ENCODE data around the gene PLEKHB2. TPM values are rescaled to one million over a fixed set of nuclear protein-coding genes. Genes with fewer than 3 reads are reported as not detected.
A peak's percentile ranks its signal among the peaks of the same experiment; 100 is the strongest.
"Not testable (repeated sequence)": the region's sequence is repeated elsewhere in the genome, so short reads cannot be mapped to it uniquely, and the experiment has no call there.

The PLEKHB2 gene, protein sequence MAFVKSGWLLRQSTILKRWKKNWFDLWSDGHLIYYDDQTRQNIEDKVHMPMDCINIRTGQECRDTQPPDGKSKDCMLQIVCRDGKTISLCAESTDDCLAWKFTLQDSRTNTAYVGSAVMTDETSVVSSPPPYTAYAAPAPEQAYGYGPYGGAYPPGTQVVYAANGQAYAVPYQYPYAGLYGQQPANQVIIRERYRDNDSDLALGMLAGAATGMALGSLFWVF
- total RNA-seq, result 146 and 158 TPM in 2 replicates

DNA sequence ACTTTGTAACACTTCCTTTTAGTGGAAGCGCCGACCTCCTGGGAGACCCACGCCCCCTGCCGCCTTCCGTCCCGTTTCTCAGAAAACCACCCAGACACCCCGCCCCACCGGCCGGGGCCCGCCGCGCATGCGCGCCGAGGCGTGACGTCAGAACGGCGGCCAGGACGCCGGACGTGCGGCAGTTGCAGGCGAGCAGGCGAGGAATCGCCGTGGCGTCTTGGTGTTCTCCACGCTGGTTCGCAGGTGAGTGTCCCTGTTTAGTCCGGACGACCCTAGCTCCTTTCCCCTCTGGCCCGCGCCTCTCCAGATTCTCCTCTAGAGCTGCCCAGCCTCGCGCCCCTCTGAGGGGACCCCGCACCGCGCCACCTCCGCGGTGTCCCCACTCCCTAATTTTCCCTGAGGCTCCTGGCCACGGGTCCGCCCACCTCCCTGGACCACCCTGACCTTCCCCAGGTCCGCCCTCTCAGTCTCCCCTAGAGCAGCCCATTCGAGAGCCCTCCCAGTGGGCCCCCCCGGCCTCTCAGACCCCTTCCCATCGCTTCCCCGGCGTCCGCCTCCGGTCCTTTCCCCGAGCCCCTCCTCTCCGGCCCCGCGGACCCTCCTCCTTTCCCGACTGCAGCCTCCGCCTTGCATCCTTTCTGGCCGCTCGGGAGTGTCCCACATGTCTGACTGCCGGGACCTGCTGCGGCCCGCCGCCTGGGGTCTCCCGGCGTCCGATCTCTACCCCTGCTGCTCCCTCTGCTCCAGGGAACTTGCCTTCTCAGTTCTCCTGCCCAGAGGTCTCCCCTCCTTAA lies at the start of gene PLEKHB2:
Gene PLEKHB2 (plus strand): TSS at position 181 of the 794 bp plus-strand sequence. CDS start 15,606 bp downstream, outside the sequence.
- DNase-seq, result peak; percentile 95

DNA sequence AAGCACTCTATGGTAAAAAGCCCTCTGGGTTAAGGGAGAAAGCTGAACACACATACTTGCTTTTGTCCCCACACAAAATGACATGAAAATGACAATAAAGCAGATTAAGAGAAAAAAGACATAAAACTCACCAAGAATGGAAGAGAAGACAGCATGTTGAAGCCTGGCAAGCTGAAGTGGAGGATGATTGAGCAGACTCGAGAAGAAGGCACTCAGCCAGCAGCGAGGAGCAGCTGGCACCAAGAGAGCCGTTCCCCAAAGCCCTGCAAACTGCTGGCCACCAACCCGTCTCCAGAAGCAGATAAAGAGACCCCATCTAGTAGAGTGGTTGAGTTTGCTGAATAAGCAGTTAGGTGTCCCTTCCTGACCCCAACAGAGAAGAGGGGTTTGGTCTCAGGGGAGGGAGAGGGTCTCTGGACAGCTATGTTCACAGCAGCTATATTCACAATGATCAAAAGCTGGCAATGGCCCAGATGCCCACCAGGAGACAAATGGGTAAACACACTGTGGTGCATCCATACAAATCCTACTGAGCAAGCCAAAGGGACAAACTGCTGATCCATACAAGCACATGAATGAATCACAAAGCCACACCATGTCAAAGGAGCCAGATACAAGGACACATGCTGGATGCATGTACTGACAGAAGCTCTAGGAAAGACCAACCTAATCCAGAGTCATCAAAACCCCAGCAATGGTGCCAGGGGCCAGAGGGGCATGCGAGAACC lies 48.8 kb upstream of the PLEKHB2 start:
- DNase-seq, result no peak

DNA sequence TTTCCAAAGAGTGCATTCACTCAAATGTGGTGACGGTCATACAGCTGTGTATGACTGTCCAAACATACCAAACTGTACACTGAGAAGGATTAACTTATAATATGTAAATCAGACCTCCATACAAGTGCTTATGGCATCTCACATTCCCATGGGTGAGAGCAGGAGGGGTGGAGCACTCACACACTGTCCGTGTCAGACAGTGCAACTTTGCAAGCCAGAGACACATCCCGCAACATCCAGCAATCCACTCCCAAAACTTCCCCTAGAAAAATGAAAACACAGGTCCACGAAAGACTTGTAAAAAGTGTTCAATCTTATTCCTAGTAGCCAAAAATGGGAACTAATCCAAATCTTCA lies 48.2 kb upstream of the PLEKHB2 start:
- DNase-seq, result no peak

DNA sequence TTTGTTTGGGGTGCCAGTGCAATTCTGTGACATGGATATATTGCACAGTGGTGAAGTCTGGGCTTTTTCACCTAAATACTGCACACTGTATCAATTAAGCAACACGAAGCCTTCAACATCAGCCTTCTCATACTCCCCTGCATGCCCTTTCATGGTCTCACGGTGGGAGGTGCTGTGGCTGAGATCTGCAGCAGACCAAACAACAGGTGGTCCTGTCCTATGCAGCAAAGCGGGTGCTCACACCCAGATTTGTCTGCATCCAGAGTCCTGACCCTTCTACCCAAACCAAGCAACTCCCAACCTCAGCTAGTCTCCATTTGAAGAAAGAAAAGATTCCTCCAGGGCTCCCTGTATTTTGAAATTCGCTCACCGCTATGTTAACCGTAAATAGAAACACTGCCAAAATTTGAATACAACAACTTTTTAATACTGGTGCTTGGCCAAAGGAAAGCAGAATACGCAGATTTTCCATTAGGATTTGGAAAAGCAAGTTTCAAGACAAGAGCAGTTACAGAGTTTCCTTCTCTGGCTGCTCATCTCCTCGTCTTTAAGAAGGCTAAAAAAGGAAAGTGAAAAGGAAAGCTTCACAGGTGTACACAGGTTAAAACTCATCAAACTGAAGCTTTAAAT lies 46.8 kb upstream of the PLEKHB2 start:
- DNase-seq, result no peak

DNA sequence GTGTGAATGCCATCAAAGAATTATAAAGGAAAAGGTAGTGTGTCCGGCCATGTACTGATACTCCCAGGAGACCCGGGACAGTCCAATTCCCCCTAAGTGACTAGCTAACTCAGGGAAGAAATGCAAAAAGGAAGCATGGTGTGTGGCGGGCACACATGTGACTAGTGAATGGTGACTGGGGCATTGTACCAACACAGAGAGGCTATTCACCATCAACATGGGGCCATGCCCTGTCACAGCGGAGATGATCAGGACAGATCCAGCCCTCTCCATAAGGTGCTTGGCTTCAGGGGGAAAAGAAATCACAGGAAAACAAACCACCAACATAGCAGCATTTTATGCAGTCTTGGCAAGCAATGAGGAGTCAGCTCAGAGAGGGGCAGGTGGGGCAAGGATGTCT lies 46.2 kb upstream of the PLEKHB2 start:
- DNase-seq, result no peak

DNA sequence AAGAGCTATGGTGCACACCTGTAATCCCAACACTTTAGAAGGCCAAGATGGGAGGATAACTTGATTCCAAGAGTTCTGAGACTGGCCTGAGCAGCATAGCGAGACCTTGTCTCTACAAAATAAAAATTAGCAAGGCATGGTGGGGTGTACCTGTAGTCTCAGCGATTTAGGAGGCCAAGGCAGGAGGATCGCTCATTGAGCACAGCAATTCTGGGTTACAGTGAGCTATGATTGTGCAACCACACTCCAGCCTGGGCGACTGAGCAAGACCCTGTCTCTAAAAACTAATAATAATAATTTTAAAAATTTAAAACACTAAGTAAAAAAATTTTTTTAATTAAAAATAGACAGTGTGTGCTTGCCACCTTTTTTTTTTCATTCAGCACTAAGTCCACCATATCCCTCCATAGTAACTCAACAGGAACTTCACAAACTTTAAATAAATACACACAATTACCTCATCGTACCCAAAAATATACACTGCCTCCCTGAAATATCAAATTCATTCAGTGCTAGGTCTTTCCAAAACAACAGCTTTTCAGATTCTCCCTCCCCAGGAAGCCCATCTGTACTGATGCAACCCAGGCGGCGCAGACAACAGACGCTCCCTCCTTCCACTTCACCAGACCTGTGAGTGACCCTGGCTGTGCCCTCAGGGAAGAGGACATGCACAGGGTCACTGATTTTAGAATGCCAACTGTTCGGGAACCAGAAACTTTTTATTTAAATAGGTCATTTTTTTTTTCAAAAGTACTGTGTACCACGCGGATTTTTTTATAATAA lies 41.4 kb upstream of the PLEKHB2 start:
- DNase-seq, result no peak

DNA sequence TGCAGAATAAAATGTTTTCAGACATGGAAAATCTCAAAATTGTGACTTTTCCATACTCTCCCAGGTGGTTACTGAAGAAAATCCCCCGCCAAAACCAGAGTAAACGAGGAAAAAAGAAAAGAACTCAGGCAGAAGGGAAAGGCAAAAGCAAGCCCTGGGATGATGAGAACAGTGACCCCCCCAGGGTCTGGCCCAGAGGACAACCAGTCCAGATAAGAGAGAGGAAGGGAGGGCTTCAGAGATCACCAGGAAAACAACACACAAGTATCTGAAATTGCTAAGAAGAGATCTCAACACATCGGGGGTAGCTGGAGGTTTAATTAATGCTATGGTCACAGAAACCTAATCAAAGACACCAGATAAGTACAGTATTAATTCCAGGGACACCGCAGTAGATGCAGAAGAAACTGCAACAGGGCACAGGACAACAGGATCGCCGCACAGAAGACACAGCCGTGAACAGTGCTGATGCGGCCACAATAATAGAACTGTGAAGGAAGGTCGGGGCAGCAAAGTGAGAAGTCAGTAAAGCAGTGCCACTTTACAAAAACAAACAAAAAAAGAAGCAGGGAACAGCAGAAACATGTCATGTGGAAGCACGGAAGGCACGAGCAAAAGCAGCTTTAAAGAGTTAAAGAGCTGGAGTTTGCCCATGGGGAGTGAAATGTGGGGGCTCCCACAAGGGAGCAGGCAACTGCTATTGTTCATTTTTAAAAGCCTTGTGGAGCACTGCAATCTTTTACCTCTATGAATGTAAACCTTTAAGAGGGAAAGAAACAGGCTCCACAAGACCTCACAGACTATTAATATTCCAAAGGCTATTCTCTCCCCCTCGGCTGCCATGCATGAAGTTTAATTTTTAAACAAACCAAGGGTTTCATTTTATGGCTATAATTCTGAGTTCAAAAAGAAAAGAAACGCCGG lies 40.3 kb upstream of the PLEKHB2 start:
- no peak for DNase-seq

DNA sequence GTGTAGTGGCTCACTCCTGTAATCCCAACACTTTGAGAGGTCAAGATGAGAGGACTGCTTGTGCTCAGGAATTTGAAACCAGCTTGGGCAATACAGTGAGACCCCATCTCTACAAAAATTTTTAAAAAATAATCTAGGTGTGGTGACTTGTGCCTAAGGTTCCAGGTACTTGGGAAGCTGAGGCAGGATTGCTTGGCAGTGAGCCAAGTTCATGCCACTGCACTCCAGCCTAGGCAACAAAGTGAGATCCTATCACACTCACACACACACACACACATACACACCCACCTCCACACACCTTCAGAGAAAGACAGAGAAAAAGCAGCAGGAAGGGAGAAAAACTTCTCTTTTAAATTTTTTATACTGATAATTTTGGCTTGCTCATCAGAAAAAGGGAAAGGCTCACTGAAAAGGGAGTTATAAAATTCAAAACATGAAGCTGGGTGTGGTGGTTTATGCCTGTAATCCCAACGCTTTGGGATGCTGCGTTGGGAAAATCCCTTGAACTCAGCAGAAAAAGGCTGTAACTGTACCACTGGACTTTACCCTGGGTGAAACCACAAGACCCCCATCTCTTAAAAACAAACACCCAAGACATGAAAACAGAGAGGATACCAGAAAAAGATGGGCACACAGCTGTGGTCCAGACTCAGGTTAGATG lies 37.5 kb upstream of the PLEKHB2 start:
- no peak for DNase-seq

DNA sequence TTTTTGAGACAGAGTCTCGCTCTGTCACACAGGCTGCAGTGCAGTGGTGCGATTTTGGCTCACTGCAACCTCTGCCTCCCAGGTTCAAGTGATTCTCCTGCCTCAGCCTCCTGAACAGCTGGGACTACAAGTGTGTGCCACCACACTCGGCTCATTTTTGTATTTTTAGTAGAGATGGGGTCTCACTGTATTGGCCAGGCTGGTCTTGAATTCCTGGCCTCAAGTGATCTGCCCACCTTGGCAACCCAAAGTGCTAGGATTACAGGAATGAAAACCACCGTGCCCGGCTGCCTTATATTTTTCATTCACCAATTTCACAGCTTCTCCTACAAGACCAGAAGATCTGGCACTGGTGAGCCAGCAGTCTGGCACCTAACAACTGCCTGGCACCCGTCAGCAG lies 37.0 kb upstream of the PLEKHB2 start:
- not testable (repeated sequence) for DNase-seq

DNA sequence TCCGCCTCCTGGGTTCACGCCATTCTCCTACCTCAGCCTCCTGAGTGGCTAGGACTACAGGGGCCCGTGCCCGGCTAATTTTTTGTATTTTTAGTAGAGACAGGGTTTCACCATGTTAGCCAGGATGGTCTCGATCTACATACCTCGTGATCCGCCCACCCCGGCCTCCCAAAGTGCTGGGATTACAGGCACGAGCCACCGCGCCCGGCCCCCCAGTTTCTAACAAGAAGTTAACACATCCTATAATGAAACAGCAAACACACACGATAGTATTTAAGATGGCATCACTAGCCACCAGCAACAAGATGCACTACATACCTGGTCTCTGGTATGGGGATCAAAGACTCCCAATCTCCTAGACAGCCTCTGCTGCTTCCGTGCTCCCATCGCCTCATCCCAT lies 29.6 kb upstream of the PLEKHB2 start:
- not testable (repeated sequence) for DNase-seq

DNA sequence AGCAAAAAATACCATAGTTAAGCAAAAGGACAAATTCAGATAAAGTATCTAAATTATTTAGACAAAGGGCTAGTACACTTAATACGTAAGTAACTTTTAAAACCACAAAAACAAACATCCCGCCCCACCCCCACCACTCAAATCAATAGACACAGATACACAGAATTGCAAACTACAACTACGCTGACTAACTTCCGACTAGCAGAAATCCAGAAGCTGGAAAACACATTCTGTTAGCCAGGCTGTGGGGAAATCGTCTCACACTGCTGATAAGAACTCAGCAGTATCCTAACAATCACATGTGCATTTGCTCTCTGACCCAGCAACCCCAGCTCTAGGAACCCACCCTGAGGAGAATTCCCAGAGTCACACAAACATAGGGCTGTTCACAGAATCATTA lies 28.4 kb upstream of the PLEKHB2 start:
- peak; percentile 71 for DNase-seq

DNA sequence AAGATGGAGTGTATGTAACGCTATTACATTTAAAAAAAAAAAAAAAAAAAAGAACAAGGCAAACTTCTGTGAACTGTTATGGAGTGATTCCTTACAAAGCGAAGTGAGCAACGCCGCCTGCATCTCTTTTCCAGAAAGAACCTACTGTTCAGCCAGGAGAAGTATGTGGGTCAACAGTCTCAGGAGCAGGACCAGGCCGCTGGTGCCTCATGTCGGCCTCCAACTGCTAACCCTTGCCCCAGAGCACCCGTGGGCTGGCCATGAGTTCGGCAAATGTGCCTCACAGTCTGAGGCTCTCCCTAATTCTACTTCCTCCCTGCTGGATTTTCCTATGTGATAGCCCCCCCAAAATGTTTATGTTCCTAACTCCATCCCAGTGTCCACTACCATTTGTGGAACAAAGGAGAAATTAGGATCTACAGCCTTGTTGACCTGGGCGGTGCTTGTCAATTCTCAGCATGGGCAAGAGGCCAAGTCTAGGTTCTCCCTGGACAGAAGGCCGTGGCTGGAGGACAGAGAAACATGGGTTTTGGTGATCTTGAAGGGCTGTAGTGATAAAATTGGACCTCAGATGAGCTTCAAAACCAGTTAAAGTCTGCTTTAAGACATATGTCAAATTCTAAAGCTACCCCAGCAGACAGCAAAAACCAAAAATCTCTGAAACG lies 27.8 kb upstream of the PLEKHB2 start:
- peak; percentile 20 for DNase-seq

DNA sequence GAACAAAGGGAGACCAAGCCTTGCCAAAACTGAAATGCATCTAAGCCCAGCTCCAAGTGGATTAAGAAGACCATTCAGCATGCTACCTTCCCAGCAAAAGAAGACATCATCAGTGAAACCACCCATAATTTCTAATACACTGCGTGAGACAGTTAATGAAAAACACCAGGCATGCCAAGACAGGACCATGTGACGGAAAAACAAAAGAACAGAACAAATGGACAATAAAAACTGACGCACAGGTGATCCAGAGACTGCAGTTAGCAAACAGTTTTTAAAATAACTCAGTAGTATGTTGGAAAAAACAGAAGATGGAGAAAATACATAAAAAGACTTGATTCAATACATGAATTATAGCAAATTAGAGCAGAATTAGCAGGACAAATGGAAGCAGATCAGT lies 27.2 kb upstream of the PLEKHB2 start:
- DNase-seq, result peak; percentile 21

DNA sequence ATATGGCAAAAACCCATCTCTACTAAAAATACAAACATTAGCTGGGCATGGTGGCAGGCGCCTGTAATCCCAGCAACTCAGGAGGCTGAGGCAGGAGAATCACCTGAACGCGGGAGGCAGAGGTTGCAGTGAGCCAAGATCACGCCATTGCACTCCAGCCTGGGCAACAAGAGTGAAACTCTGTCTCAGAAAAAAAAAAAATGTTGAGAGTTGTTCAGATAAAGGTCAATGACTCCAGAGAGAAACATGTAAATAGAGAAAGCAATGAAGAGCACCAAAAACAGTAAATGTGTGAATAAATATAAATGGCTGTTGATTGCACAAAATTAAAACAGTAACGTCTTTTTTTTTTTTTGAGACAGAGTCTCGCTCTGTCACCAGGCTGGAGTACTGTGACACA lies 25.2 kb upstream of the PLEKHB2 start:
- DNase-seq, result not testable (repeated sequence)

DNA sequence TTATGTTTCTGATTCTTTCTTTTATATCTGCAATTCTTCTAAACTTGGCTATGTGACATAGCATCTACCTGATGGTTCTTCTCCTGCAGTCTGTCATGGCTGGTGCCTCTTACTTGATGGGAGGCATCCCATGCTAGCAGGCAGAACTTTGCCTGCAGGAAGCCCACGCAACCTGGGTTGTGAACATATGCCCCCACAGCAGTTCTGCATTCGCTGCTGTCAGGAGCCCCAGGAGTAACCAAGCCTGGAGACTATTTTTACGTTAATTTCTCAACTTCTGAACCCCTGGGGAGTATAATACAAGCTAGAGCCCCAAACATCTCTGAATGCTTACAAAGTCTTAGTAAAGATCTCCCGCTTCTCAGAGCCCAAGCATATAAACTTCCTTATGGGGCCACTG lies 23.9 kb upstream of the PLEKHB2 start:
- DNase-seq, result no peak

DNA sequence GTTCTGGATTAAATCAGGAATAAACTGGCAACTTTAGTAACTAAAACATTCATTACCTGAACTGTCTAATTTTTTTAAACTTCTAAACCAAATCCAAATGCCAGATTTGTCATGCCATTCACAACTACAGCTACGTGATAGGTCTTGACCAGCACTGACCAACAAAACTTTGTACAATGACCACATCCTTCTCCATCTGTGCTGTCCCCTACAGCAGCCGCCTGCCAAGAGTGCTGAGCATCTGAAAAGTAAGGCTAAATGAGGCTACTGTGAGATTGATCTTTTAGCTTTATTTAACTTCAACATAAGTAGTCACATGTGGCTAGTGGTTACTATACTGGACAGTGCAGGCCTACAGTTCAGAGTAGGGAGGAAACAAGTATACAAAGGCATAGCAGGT lies 19.5 kb upstream of the PLEKHB2 start:
- DNase-seq, result peak; percentile 37

DNA sequence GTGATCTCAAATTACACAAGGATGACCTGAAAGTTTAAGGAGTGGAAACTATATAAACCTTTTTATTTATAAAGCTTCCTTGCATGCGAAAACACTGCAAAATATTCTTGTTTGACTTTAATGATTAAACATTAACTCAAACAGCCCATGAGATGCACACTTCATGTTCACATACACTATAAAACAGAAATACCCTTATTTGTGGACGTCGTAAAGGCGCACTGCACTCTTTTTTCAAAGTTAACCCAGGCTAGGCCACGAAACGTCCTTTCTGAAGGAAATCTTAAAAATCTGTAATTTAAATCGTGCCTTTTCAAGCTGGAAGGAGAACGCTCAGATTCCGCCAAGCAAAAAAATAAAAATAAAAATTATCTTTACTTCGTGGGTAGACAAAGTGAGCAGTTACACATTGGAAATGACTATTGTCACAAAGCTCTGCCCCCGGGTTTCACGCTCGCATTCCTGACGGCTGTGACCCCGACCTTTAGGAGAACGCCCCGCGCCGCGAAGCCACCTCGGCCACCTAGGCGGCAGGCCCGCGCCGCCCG lies 12.6 kb upstream of the PLEKHB2 start:
- DNase-seq, result peak; percentile 20

DNA sequence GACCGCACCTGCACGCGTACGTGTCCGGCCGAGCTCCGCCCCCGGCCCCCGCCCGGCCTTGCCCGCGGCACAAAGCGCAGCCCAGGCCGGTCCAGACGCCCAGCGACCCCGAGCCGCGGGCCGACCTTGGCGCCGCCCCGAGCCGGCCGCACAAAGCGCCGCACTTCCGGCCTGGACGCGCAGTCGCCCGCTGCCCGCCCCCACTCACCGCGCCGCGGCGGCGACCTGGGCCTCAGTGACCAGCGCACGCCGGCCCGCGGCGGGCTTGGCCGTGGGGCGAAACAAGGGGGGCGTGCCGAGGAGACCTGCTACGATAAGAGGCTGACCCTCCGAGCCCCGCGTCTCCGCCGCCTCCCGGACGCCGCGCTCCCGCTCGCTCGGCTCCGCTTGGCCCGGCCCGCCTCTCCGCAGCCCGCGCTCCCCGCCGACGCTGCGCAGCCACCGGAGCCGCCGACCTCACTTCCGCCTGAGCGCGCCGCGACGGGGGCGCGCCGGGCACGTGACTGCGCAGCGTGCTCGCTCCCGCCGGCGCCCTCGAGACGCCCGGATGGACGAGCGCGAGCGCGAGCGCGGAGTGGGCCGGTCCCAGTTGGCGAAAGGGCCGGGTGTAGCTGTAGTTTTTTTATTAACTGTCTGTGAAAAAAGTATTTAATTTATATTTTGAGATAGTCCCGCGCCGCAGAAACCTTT lies 12.0 kb upstream of the PLEKHB2 start, which contains the start of gene FAM168B:
Gene FAM168B (minus strand): TSS at position 455 of the 690 bp plus-strand sequence. CDS start 10,814 bp downstream, outside the sequence.
- peak; percentile 96 for DNase-seq
